Suppressor macrophage treated with lipopolysaccharide for 4 hours (primary cell): ENCODE results near the gene GREB1L.

Experiments used
- DNase-seq: peaks from one replicate; pipeline ENCODE4 v3.0.0-alpha.2; 2020

Gene GREB1L

DNA sequence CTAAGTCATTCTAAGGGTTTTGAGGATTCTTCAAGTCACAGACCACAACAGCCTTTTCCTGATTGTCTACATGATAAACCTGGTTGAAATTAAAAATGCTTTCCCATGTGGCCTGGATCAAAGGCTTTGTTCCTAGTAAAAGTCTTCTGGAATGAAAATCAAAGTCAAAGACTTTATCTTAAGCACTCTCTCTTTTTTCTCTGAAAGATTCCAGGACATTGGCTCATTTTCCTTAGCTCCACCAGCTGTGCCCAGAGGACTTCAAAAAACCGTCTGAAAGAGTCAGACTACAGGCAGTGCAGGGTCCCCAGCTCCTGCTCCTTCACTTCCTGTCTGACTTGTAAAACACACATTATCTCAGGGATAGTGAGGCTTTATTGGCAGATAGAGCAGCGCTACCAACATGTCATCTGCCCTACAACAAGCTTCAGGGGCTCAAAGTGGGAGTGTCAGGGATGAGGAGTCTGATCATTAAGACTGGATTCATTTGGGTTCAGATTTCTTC lies 210.3 kb downstream of the GREB1L start:
- no peak for DNase-seq

- no peak for DNase-seq
Observed at GRCh38 chr18:21452796-21453510, 210.9 kb downstream of the GREB1L start.

- peak; percentile 29 for DNase-seq
Observed at GRCh38 chr18:21453511-21453901, 211.5 kb downstream of the GREB1L start.

GRCh38 chr18:21454725-21455124 lies 212.7 kb downstream of the GREB1L start:
- DNase-seq: no peak

DNA sequence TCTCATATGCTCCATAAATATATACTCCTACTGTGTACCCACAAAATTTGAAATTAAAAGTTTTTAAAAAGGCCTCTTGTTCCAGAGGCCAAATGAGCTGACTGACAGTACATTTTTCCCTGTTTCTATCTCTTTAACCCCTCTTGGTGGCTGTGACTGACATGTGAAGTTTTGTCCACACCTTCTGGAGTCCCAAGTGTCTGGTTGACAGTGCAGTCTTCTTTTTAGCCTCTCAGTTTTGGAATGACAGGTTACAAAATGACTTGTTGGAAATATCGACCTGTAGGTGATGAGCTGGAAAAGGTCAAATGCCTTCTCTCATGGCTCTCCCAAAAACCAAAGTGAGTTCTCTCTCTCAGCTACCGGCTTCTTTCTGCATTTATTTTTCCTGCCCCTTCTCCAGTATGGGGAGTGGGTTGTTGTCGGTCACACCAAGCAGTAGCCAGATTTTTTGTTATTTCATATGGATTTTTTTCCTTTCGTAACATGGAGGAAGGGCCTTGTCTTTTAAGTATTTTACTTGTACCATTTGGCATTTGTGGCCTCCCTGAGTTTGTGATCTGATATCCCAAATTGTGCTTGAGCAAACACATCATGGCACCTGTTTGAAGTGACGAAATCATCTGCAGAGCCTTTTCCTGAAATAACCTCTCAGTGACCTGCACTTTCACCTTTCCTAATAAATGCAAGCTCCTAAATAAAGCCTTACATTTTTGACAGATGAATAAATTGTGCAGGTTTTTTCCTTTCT lies 214.6 kb downstream of the GREB1L start:
- no peak for DNase-seq

GRCh38 chr18:21457179-21457535 lies 215.1 kb downstream of the GREB1L start:
- DNase-seq: no peak

DNA sequence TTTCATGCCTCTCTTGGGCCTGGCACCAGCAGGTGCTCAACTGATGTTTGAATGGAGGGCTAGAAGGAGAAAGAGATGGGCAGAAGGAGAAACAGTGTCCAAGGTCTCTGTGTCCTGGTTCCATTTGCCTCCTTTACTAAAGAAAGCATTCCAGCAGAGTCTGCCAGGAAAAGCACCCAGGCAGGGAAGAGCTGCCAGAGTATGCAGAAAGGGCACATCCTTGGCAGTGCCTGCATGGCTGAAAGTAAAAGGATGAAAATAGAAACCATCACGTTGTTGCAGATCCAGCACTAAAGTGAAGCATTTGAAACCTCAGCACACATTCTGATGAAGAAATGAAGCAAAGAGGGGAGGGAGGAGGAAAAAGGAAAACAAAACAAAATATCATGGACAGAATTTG lies 216.3 kb downstream of the GREB1L start:
- DNase-seq: no peak

DNA sequence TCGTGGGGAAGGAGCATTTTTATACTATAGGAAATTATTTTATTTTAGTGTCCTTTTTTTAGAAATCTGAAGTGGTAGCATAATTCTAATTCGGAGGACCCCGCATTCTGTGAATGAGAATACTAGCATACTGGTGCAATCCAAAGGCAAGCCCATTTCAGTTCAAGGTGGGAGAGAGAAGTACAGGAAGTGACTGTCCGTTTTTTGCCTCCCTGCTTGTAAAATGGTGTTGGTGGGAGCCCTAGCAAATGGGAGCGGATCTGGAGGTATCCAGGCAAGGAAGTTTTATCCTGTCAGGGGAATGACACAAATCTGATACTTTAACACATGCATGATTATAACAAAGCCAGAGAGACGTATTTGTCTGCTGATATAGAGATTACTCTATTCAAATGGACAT lies 216.8 kb downstream of the GREB1L start:
- no peak for DNase-seq

- no peak for DNase-seq
Observed at GRCh38 chr18:21459706-21460286, 217.8 kb downstream of the GREB1L start.

GRCh38 chr18:21461460-21461859 lies 219.4 kb downstream of the GREB1L start:
- no peak for DNase-seq

- no peak for DNase-seq
Observed at GRCh38 chr18:21463718-21464117, 221.7 kb downstream of the GREB1L start.

DNA sequence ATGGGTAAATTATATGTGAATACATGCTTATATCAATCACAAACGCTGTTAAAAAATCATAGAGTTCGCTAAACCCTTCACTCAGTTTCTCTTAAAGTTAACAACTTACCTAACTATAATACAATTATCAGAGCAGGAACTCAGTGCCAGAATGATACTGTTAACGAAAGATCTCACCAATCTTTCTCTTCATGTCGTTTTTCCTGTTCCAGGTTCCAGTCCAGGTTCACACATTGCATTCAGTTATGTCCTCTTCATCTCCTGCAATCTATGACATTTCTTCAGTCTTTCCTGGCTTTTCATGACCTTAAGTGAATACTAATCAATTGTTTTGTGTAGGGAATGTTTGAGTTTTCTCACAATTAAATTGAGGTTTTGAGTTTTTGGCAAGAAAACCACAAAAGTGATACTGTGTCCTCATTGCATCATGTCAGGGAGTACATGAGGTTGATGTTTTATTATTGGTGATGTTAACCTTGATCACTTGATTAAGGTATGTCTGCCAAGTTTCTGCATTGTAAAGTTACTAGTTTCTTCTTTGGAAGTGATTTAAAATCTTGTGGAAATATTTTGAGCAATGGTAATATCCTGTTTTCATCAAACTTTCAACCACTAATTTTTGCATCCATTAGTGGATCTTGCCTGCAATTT lies 226.6 kb downstream of the GREB1L start:
- no peak for DNase-seq

DNA sequence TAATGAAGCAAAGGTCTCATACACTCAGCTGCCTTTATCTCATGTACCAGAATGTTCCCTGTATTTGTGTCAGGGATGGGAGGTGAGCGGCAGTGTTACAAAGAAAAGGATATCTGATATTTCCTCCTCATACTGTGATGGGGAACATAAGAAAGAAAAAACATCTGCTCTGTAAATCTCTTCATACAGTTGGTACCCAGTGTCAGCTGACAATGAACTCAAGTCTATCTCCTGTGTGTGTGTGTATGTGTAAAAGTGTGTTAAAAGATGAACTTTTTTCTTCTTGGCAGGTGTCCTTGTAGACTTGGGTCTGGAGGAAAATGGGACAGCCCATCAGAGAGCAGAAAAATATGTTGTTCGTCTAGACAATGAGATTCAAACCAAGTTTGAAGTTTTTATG lies 230.7 kb downstream of the GREB1L start:
- no peak for DNase-seq

- DNase-seq: no peak
Observed at GRCh38 chr18:21474621-21475020, 232.6 kb downstream of the GREB1L start.

DNA sequence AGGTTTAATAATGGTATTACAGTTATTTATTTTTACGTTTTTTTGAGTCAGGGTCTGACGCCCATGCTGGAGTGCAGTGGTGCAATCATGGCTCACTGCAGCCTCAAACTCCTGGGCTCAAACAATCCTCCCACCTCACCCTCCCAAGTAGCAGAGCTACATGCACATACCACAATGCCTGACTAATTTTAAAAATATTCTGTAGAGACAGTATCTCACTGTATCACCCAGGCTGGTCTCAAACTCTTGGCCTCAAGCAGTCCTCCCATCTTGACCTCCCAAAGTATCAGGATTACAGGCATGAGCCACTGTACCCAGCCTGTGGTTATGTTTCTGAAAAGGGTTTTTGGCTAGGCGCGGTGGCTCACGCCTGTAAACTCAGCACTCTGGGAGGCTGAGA lies 237.7 kb downstream of the GREB1L start:
- no peak for DNase-seq

GRCh38 chr18:21481739-21482138 lies 239.7 kb downstream of the GREB1L start:
- DNase-seq: no peak

DNA sequence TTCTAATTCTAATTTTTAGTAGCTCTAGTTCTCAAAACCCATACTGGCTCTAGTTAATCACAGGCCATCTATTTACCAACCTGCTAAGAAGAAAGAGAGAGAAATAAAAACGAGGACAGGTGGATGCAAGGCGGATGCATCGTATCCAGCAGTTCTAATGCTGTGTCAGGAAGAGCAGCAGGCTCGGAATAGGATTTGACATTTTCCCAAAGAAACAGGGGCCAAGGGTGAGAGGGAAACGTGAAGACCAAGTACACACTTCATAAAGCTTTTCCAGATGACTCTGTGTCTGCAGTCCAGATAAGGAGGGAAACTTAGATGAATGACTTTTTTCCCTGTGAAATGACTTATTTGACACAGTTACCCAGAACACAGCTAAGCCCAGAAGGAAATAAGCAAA lies 241.0 kb downstream of the GREB1L start:
- no peak for DNase-seq

DNA sequence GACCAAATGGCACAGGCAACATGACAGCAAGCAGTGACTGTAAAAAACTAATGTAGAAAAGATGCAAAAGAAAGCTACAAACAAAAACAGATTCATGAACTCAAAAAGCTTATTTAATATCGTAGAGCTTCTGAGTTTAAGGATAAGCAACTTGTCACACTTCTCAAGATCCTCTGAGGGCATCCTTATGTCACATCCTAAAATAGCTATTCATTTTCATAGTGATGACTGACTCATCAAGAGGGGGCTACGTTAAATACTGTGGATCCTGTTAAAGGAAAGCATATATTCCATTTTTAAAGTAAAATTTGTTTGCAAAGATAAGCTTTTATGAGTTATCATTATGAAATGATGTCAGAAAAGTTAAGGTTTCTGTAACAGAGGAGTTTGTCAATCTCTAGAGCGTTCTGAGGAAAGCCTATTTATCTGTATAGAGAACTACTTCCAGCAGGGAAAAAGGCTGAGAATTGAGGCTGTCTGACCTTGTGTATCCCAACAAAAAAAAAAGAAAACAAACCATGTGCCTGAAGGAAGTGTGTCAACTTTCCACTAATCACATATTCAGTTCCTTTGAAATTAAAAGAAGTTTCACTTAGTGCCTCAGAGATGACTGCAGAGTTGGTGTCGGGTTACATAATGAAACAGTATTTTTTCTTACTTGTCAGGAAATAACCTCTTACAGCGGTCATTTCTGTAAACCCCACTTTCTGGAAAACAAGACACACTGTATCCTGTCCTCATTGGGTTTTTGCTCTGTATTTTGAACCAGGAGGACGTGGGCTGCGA lies 243.0 kb downstream of the GREB1L start:
- DNase-seq: no peak

DNA sequence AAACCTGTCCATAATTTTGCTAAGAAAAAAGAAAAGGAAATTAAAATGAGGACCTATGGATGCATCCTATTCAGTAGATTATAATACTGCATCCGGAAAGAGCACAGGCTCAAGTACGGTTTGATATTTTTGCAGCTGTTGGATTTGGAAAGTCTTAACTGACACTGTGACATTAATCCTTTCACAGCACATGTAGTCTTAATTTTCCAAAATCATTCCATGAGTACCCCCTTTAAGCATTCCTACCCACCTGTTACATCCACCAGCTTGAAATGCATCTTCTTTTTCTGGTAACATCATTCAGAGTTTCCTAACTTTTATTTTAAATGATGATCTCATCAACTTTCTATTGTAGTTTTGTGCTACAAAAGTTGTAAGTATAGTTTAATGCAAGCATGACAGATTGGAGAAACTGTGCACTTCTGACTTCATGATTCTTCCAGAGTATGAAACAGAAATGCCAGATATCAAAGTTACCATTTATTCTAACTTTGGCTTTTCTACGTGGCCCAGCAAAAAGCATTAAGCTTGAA lies 244.9 kb downstream of the GREB1L start:
- no peak for DNase-seq

DNA sequence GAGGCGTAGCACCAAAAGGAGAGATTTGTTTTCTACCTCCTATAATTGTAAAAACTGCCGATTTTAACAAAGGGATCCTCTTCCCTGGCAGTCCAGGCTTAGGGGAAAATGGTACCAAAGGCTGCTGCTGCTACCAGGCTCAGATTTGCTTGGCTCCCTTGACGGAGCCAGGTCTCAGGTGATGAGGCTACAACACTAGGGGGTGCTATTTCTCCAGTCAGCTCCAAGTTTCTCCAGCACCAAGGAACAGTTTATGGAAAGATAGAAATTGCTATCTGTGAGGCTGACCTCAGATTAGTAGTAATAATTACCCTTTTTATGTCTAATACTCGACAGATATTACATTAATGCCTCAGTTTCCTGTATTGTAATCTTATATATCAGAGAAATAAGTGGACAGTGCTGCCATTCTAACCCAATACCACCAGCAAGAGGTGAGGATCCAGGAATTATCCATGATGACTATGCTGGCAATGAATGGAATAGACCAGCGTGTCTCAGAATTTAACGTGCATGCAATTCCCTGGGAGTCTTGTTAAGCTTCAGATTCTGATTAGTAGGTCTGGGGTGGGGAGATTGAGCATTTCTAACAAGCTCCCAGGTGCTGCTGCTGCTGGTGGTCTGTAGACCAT lies 247.2 kb downstream of the GREB1L start:
- DNase-seq: peak; percentile 59

DNA sequence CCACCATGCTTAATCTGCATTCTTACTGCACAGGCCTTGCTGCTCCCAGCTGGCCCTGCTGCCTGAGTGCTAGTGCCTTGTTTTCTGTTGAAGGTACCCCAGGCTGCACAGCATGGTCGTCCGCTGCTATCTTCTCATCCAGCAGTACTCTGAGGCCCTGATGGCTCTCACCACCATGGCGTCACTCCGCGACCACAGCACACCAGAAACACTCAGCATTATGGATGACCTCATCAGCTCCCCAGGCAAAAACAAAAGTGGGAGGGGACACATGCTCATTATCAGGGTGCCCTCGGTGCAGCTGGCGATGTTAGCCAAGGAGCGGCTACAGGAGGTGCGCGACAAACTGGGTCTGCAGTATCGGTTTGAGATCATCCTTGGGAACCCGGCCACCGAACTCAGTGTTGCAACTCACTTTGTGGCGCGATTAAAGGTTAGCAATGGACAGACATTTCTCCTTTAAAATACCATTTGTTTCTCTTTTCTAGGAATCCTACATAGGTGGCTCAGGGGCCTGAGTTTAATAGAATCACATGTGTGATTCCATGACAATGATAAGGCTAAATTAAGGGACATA lies 248.0 kb downstream of the GREB1L start:
- no peak for DNase-seq

- no peak for DNase-seq
Observed at GRCh38 chr18:21490748-21491147, 248.7 kb downstream of the GREB1L start.
